ENCODE data around the gene JMJD7. TPM values are rescaled to one million over a fixed set of nuclear protein-coding genes. Genes with fewer than 3 reads are reported as not detected.
"Not testable (repeated sequence)": the region's sequence is repeated elsewhere in the genome, so short reads cannot be mapped to it uniquely, and the experiment has no call there.

Gene JMJD7
- total RNA-seq, 1 experiment from 2014 or later = 13.5 TPM

- CTCF ChIA-PET = no interaction called here
- Histone ChIP-seq H3K36me3 (ENCODE audit: control insufficient read depth in 1 of 2, insufficient read depth in 2 of 2, low read length in 2 of 2) (no peaks in the 10 kb centered on the region), H3K9me3 (ENCODE audit: control insufficient read depth in 1 of 2, insufficient read depth in 1 of 2, low read depth in 1 of 2, low read length in 2 of 2) (no peaks in the 10 kb centered on the region), H3K9ac (ENCODE audit: low read length) (no peak overlapping the region), H3K4me1 (ENCODE audit: control insufficient read depth in 1 of 2, insufficient read depth in 2 of 2, low read length in 2 of 2) (peaks cover 6 to 18% of the 10 kb centered on the region in 2 experiments; a peak in 3 of 4 replicates), H4K20me1 (ENCODE audit: insufficient read depth) (no peaks in the 10 kb centered on the region), H3K4me3 (replicated peaks in 1 of 2; ENCODE audit: low read depth in 1 of 2, low read length in 2 of 2) (no peak overlapping the region), H2AFZ (ENCODE audit: low read depth, low read length, poor library complexity, severe bottlenecking) (no peak overlapping the region), H3K27ac (ENCODE audit: low read depth, low read length) (no peak overlapping the region), H3K4me2 (ENCODE audit: low read length) (no peak overlapping the region), H3K79me2 (ENCODE audit: insufficient read depth, low read length) (no peaks in the 10 kb centered on the region), H3K27me3 (ENCODE audit: insufficient read depth, low read length) (no peaks in the 10 kb centered on the region), H3K9me2 (ENCODE audit: insufficient read depth) (no peaks in the 10 kb centered on the region)
- DNase-seq (ENCODE audit: low read depth, low spot score) (no peak), ATAC-seq (no peak)
- POLR2A ChIA-PET = no interaction called here
- intact Hi-C loops (cut with micrococcal nuclease) = loop anchor here (5.0 kb wide), 1 partner anchor 72 kb away; no protein-coding TSS in a partner anchor
- RAD21 ChIA-PET (ENCODE audit: low non-redundant PET in 1 of 2, low total read pairs in 2 of 2, uncharacterized antibody in 2 of 2, unreplicated experiment in 2 of 2) = no interaction called here
- BruUV-seq (replicated peaks) = no TSS peak
- TF ChIP-seq ZFX (IDR thresholded peaks at IDR 0.05) = no peak
- no peak for TF ChIP-seq CEBPB (IDR thresholded peaks at IDR 0.05; ENCODE audit: low read depth)
- no peak for TF ChIP-seq FOSL1 (IDR thresholded peaks at IDR 0.05; ENCODE audit: low read depth)
- TF ChIP-seq EZH2phosphoT487 (IDR thresholded peaks at IDR 0.05; ENCODE audit: borderline replicate concordance) = no peak
- TF ChIP-seq TCF7L2 (IDR thresholded peaks at IDR 0.05; ENCODE audit: borderline replicate concordance, extremely low read depth, insufficient read depth, insufficient read length) = no peak
- TF ChIP-seq RAD21 (IDR thresholded peaks at IDR 0.05; ENCODE audit: low read depth) = no peak
- no peak for TF ChIP-seq POLR2A (IDR thresholded peaks at IDR 0.05; ENCODE audit: borderline replicate concordance, extremely low read depth, insufficient read depth, insufficient read length)
- no peak for TF ChIP-seq JUND (IDR thresholded peaks at IDR 0.05)
- no peak for TF ChIP-seq ZNF274 (IDR thresholded peaks at IDR 0.05; ENCODE audit: low read depth, low read length)
- TF ChIP-seq EZH2 (IDR thresholded peaks at IDR 0.05) = no peak
- TF ChIP-seq ZBTB33 (IDR thresholded peaks at IDR 0.05; ENCODE audit: extremely low read depth, insufficient replicate concordance, low read length) = no peak
- no peak for TF ChIP-seq ELF1 (IDR thresholded peaks at IDR 0.05; ENCODE audit: borderline replicate concordance, low read depth)
Observed at GRCh38 chr15:41829959-41830646, 2.2 kb downstream of the JMJD7 start.

- intact Hi-C loops (cut with micrococcal nuclease); ATAC-seq; H3K9me3 ChIP-seq (ENCODE audit: control insufficient read depth in 1 of 2, insufficient read depth in 1 of 2, low read depth in 1 of 2, low read length in 2 of 2); H3K9ac ChIP-seq (ENCODE audit: low read length); RAD21 ChIA-PET (ENCODE audit: low non-redundant PET in 1 of 2, low total read pairs in 2 of 2, uncharacterized antibody in 2 of 2, unreplicated experiment in 2 of 2); H4K20me1 ChIP-seq (ENCODE audit: insufficient read depth); H3K4me2 ChIP-seq (ENCODE audit: low read length); H3K79me2 ChIP-seq (ENCODE audit: insufficient read depth, low read length); H3K27ac ChIP-seq (ENCODE audit: low read depth, low read length); DNase-seq (ENCODE audit: low read depth, low spot score); H2AFZ ChIP-seq (ENCODE audit: low read depth, low read length, poor library complexity, severe bottlenecking); BruUV-seq (replicated peaks); H3K36me3 ChIP-seq (ENCODE audit: control insufficient read depth in 1 of 2, insufficient read depth in 2 of 2, low read length in 2 of 2); H3K27me3 ChIP-seq (ENCODE audit: insufficient read depth, low read length); H3K4me3 ChIP-seq (replicated peaks in 1 of 2; ENCODE audit: low read depth in 1 of 2, low read length in 2 of 2); POLR2A ChIA-PET; H3K9me2 ChIP-seq (ENCODE audit: insufficient read depth): not testable (repeated sequence)
- CTCF ChIA-PET = interaction anchor here (0.6 kb wide), 1 partner anchor 901 kb away, joined by 3 read pairs; no protein-coding TSS in a partner anchor
- peaks cover 6 to 18% of the 10 kb centered on the region in 2 experiments; a peak in 3 of 4 replicates for H3K4me1 ChIP-seq (ENCODE audit: control insufficient read depth in 1 of 2, insufficient read depth in 2 of 2, low read length in 2 of 2)
Observed at GRCh38 chr15:41831291-41831690, 3.4 kb downstream of the JMJD7 start.

All from HCT116 (cell line).